Vagina (tissue), 2 donors: Measurements from ENCODE around the gene PLEKHG1.

Experiments
- CTCF ChIP-seq, 3 experiments: fragments of 450-650 bp in 2 of 3; fragments of 200-600 bp in 1 of 3; sonication (generic) in 1 of 3; IDR thresholded peaks; one replicate each; pipeline ENCODE4 v1.5.1; 2017 to 2019; ENCODE audit warnings: antibody characterized with exemption in 3 of 3, mild to moderate bottlenecking in 2 of 3, moderate library complexity in 2 of 3
- POLR2AphosphoS5 ChIP-seq, 2 donors: sonication (generic); formaldehyde crosslinking; IDR thresholded peaks; one replicate each; pipeline ENCODE4 v1.9.0; 2017; ENCODE audit warnings: antibody characterized with exemption in 2 of 2, mild to moderate bottlenecking in 2 of 2, low read depth in 1 of 2; ENCODE audit not compliant: insufficient read depth in 1 of 2

GRCh38 chr6:150617496-150618460 lies 18.1 kb downstream of the PLEKHG1 start:
- no peak for TF ChIP-seq CTCF (IDR thresholded peaks at IDR 0.05)
- no peak for TF ChIP-seq POLR2AphosphoS5 (IDR thresholded peaks at IDR 0.05; ENCODE audit: insufficient read depth in 1 of 2, low read depth in 1 of 2)
